ENCODE data around the gene RASGRP1. TPM values are rescaled to one million over a fixed set of nuclear protein-coding genes. Genes with fewer than 3 reads are reported as not detected.

Gene RASGRP1
- total RNA-seq, 1 experiment from 2014 or later = 0.85 TPM

DNA sequence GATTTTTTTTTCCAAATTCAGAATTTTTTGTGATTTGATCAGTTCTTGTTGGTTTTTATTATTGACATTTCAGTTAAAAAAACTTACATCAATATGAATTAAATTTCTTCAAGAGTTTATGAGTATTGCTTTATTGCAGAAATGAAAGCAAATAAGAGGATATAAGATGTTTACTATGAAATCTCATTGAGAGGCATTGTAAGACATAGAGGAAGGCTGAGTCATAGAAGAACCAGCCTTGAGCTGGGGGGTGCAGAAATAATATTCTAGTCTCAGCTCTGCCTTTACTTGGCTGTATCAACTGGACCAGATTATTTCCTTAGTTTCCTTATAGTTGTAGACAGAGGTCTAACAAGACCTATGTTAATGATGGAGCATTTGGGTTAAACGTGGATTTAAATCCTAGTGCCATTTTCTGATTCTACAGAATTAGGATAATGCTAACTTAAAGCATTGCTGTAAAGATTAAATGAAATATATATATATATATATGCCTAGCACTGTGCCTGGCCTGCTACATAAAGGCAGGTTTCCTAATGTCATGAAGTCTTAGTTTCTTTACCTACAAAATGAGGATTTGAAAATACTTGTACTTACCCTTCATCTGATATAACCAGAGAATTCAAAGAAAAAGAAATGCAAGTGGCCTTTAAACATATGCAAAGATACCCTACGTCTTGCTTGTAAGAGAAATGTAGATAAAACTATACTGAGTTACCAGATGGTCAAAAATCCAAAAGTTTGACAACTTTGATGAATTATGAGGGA is 103.4 kb downstream of the RASGRP1 start:
- H2BK15ac ChIP-seq (ENCODE audit: low read depth, low read length) = no peak overlapping the region
- WGBS (ENCODE audit: extremely low coverage, insufficient read length, low lambda C conversion rate) = no CpG with 5 or more reads among the region's 2 CpGs
- H2AK5ac ChIP-seq (ENCODE audit: insufficient read length, low read length) = no peak overlapping the region
- H2BK120ac ChIP-seq (ENCODE audit: low read depth, low read length, poor library complexity, severe bottlenecking) = no peak overlapping the region
- H3K56ac ChIP-seq (ENCODE audit: insufficient read length, low read depth, low read length) = no peak overlapping the region
- no peaks in the 10 kb centered on the region for H3K9me3 ChIP-seq (ENCODE audit: control insufficient read depth, low read depth, low read length)
- no peak overlapping the region for H3K27ac ChIP-seq (ENCODE audit: insufficient read length, low read depth, low read length)
- H4K91ac ChIP-seq (ENCODE audit: insufficient read length, low read depth, low read length) = no peak overlapping the region
- H3K27me3 ChIP-seq (ENCODE audit: insufficient read depth, low read length) = no peaks in the 10 kb centered on the region
- no peak overlapping the region for H3K4ac ChIP-seq (ENCODE audit: low read depth, low read length)
- H3K14ac ChIP-seq (ENCODE audit: insufficient read depth, low read length) = no peak overlapping the region
- no peaks in the 10 kb centered on the region for H3K4me1 ChIP-seq (ENCODE audit: insufficient read depth, low read length)
- no peak overlapping the region for H4K8ac ChIP-seq (replicated peaks; ENCODE audit: insufficient read length, low read depth, low read length)
- H3T11ph ChIP-seq (ENCODE audit: low read length) = no peak overlapping the region
- H3K4me2 ChIP-seq (ENCODE audit: insufficient read depth, insufficient read length, low read length) = no peak overlapping the region
- no peak overlapping the region; a peak in 1 of 7 replicates for H3K27ac Mint-ChIP-seq
- TF ChIP-seq, protein P1, sequence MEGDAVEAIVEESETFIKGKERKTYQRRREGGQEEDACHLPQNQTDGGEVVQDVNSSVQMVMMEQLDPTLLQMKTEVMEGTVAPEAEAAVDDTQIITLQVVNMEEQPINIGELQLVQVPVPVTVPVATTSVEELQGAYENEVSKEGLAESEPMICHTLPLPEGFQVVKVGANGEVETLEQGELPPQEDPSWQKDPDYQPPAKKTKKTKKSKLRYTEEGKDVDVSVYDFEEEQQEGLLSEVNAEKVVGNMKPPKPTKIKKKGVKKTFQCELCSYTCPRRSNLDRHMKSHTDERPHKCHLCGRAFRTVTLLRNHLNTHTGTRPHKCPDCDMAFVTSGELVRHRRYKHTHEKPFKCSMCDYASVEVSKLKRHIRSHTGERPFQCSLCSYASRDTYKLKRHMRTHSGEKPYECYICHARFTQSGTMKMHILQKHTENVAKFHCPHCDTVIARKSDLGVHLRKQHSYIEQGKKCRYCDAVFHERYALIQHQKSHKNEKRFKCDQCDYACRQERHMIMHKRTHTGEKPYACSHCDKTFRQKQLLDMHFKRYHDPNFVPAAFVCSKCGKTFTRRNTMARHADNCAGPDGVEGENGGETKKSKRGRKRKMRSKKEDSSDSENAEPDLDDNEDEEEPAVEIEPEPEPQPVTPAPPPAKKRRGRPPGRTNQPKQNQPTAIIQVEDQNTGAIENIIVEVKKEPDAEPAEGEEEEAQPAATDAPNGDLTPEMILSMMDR (conservative IDR thresholded peaks at IDR 0.05) = no peak
- no peak overlapping the region for H3K23ac ChIP-seq (ENCODE audit: insufficient read length, low read depth, low read length)
- peaks cover 2% of the 10 kb centered on the region for H4K20me1 ChIP-seq (ENCODE audit: control insufficient read depth, insufficient read depth, insufficient read length)
- H3K9ac ChIP-seq (ENCODE audit: extremely low read depth, insufficient read length, low read length) = no peak overlapping the region
- no peaks in the 10 kb centered on the region for H3K23me2 ChIP-seq (ENCODE audit: insufficient read length, low read depth, low read length, poor library complexity, severe bottlenecking)
- no peak overlapping the region for H2BK5ac ChIP-seq (ENCODE audit: insufficient read length, low read length)
- peaks cover 19% of the 10 kb centered on the region for H3K79me1 ChIP-seq (ENCODE audit: insufficient read depth, low read depth, low read length, poor library complexity, severe bottlenecking)
- peaks cover 3 to 9% (median 3%) of the 10 kb centered on the region in 3 experiments; a peak in 2 of 7 replicates for H3K36me3 Mint-ChIP-seq (ENCODE audit: insufficient read depth in 1 of 3, low read depth in 3 of 3)
- H2BK12ac ChIP-seq (ENCODE audit: insufficient read length, low read depth, low read length) = no peak overlapping the region
- H2AFZ ChIP-seq (ENCODE audit: low read length) = no peak overlapping the region
- H3K4me3 Mint-ChIP-seq = no peak overlapping the region
- no peak for DNase-seq
- H3K18ac ChIP-seq (ENCODE audit: insufficient read length, low read depth, low read length) = no peak overlapping the region
- peaks cover 31% of the 10 kb centered on the region for H3K79me2 ChIP-seq (ENCODE audit: insufficient read depth, low read length)
- no peak overlapping the region for H2BK20ac ChIP-seq (ENCODE audit: low read depth, low read length, poor library complexity, severe bottlenecking)
- H3K4me1 Mint-ChIP-seq = peaks cover 0 to 4% of the 10 kb centered on the region in 2 experiments; a peak in 1 of 4 replicates
- H3K9me3 Mint-ChIP-seq = no peaks in the 10 kb centered on the region
- H4K5ac ChIP-seq (ENCODE audit: insufficient read length, low read depth, low read length) = no peak overlapping the region
- H3K27me3 Mint-ChIP-seq (ENCODE audit: low read depth) = no peaks in the 10 kb centered on the region
